ENCODE results near the gene SORBS2. TPM values are rescaled to one million over a fixed set of nuclear protein-coding genes. Genes with fewer than 3 reads are reported as not detected.

SORBS2 gene
- total and polyA plus RNA-seq, 2 of the 8 experiments (the other 6 are each of a cell fraction or from before 2014, with no cell fraction given) = 73.0 to 87.1 TPM

GRCh38 chr4:185589067-185589836 is 222.7 kb downstream of the SORBS2 start:
- Histone ChIP-seq H3K36me3 (ENCODE audit: control insufficient read depth in 2 of 4, insufficient read depth in 4 of 4, low read length in 3 of 4) (no peaks in the 10 kb centered on the region), H3K23me2 (ENCODE audit: low read depth, low read length) (no peaks in the 10 kb centered on the region; the same call in 1 of the 2 replicates), H3K4ac (replicated peaks; ENCODE audit: insufficient read length, low read depth, low read length) (no peak overlapping the region), H4K8ac (ENCODE audit: extremely low read depth, insufficient read depth, low read length) (no peak overlapping the region), H3K27me3 (replicated peaks in 1 of 4; ENCODE audit: control insufficient read depth in 3 of 4, extremely low read depth in 1 of 4, insufficient read depth in 3 of 4, low read length in 3 of 4) (peaks cover 0 to 3% (median 1%) of the 10 kb centered on the region in 4 experiments; a peak in 2 of 7 replicates), H4K91ac (replicated peaks; ENCODE audit: insufficient read length, low read length) (no peak overlapping the region), H3K4me1 (replicated peaks in 1 of 4; ENCODE audit: control insufficient read depth in 3 of 4, insufficient read depth in 4 of 4, low read length in 3 of 4) (peaks cover 0 to 18% (median 11%) of the 10 kb centered on the region in 4 experiments; a peak in 6 of 7 replicates), H2AK5ac (ENCODE audit: low read depth, low read length) (no peak overlapping the region), H2BK12ac (ENCODE audit: low read depth, low read length) (no peak overlapping the region), H3K27ac (ENCODE audit: low read depth, low read length) (no peak overlapping the region), H3K9ac (replicated peaks in 1 of 4; ENCODE audit: extremely low read depth in 1 of 4, low read depth in 3 of 4, low read length in 3 of 4) (no peak overlapping the region), H4K20me1 (replicated peaks in 1 of 2; ENCODE audit: control insufficient read depth in 1 of 2, insufficient read depth in 2 of 2, low read length in 2 of 2) (no peaks in the 10 kb centered on the region), H3K18ac (ENCODE audit: extremely low read depth, low read length) (no peak overlapping the region), H3K79me1 (ENCODE audit: low read depth, low read length) (no peaks in the 10 kb centered on the region), H3K4me2 (ENCODE audit: insufficient read depth in 1 of 2, low read depth in 2 of 2, low read length in 2 of 2) (no peak overlapping the region), H3K79me2 (ENCODE audit: control insufficient read depth in 1 of 2, insufficient read depth in 2 of 2, low read length in 2 of 2) (no peaks in the 10 kb centered on the region), H2BK15ac (ENCODE audit: low read length) (peak overlapping the region; percentile 33; the same call in 1 of the 2 replicates), H2BK5ac (ENCODE audit: low read depth, low read length) (no peak overlapping the region), H2AFZ (ENCODE audit: low read length) (no peak overlapping the region), H2BK20ac (ENCODE audit: low read length) (no peak overlapping the region), H3K4me3 (ENCODE audit: extremely low read depth in 1 of 4, insufficient read depth in 2 of 4, low read depth in 3 of 4, low read length in 4 of 4) (no peak overlapping the region), H3K56ac (replicated peaks; ENCODE audit: insufficient read length, low read depth, low read length) (no peak overlapping the region), H3K9me3 (ENCODE audit: insufficient read depth in 2 of 2, low read depth in 1 of 2, low read length in 1 of 2) (no peaks in the 10 kb centered on the region), H4K5ac (ENCODE audit: insufficient read length, low read depth, low read length) (no peak overlapping the region), H2BK120ac (replicated peaks; ENCODE audit: low read depth, low read length) (no peak overlapping the region), H3K23ac (ENCODE audit: insufficient read length) (no peak overlapping the region), H3K14ac (ENCODE audit: insufficient read length) (no peak overlapping the region)
- CTCF ChIA-PET (ENCODE audit: partially characterized antibody) = interaction anchor here (0.6 to 1.0 kb wide), 4 partner anchors 9 to 114 kb away, joined by 3 to 7 read pairs (median 3); no protein-coding TSS in a partner anchor
- TF ChIP-seq CREB1 (IDR thresholded peaks at IDR 0.05) (0 out of 2 replicates have a peak, but pooled peaks have one; percentile 32), RXRA (IDR thresholded peaks at IDR 0.05; ENCODE audit: insufficient read depth, low read depth, low read length) (no peak)
- POLR2A ChIA-PET (ENCODE audit: partially characterized antibody) = interaction anchor here (1.0 kb wide), 1 partner anchor 658 kb away, joined by 3 read pairs; no protein-coding TSS in a partner anchor
- 82% methylated on average over 13 of the region's 13 CpGs; no CpG with 5 or more reads in 1 of the 2 experiments for WGBS, 2 experiments (ENCODE audit: extremely low coverage in 1 of 2, insufficient coverage in 1 of 2, insufficient read length in 1 of 2, insufficient replicate concordance in 2 of 2, low coverage in 1 of 2, low lambda C conversion rate in 2 of 2, missing lambda C conversion rate in 1 of 2)
- DNase-seq (ENCODE audit: low read depth in 1 of 2, low spot score in 2 of 2) (no peak), FAIRE-seq (no peak)
